SH-SY5Y (cell line): ENCODE data around the gene ADAMTS3.

Source experiments
- GATA2 ChIP-seq: IDR thresholded peaks from 2 replicates; pipeline ENCODE4 v1.6.1; 2011; ENCODE audit warnings: mild to moderate bottlenecking, low read depth, low read length
- GATA3 ChIP-seq: IDR thresholded peaks from 2 replicates; pipeline ENCODE4 v1.6.1; 2011; ENCODE audit warnings: low read depth, mild to moderate bottlenecking, low read length, moderate library complexity

DNA sequence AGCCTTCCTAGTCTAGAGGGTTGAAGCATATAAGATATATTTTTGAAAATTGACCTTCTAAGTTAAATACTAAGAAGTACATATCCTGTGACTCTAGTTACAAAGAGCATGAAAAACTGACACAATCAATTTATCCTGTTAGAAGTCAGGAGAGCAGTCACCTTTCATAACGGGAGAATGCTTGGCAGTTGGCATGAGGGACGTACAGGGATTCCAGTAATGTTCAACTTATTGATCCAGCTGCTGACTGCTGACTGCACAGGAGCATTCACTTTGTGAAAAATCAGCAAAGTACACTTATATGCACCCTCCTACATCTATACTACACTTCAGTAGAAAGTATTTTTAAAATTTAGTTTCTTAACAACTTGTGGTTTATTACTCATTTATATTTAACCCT is 4.2 kb downstream of the ADAMTS3 start:
- TF ChIP-seq GATA2: no peak
- TF ChIP-seq GATA3: no peak
